ENCODE measurements around the gene CHRNA5.

DNA sequence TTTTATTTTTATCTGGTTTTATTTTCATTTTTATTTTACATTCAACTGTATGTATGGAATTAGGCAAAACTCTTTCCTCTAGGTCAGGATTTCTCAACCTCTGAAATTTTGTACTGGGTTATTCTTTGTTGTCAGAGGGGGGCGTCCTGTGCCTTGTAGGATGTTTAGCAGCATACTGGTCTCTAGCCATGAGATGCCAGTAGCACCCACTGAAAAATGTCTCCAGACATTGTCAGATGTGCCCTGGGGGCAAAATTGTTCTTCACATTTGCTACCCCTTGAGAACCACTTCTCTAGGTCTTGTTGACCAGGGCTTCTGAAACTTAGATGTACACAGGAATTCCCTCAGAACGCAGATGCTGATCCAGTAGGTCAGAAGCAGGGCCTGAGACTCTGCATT lies 5.4 kb downstream of the CHRNA5 start:
- TF ChIP-seq, protein P1, sequence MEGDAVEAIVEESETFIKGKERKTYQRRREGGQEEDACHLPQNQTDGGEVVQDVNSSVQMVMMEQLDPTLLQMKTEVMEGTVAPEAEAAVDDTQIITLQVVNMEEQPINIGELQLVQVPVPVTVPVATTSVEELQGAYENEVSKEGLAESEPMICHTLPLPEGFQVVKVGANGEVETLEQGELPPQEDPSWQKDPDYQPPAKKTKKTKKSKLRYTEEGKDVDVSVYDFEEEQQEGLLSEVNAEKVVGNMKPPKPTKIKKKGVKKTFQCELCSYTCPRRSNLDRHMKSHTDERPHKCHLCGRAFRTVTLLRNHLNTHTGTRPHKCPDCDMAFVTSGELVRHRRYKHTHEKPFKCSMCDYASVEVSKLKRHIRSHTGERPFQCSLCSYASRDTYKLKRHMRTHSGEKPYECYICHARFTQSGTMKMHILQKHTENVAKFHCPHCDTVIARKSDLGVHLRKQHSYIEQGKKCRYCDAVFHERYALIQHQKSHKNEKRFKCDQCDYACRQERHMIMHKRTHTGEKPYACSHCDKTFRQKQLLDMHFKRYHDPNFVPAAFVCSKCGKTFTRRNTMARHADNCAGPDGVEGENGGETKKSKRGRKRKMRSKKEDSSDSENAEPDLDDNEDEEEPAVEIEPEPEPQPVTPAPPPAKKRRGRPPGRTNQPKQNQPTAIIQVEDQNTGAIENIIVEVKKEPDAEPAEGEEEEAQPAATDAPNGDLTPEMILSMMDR (IDR thresholded peaks at IDR 0.05; ENCODE audit: poor library complexity): no peak
- no peak for TF ChIP-seq EZH2phosphoT487 (IDR thresholded peaks at IDR 0.05; ENCODE audit: low read depth, severe bottlenecking, unreplicated experiment)

All from hepatocyte (in vitro differentiated cells).